HT-29 (cell line): ENCODE data around the gene CEP89. TPM values are rescaled to one million over a fixed set of nuclear protein-coding genes. Genes with fewer than 3 reads are reported as not detected.
A peak's percentile ranks its signal among the peaks of the same experiment; 100 is the strongest.
"Not testable (repeated sequence)": the region's sequence is repeated elsewhere in the genome, so short reads cannot be mapped to it uniquely, and the experiment has no call there.

ENCODE experiments used
- DNase-seq: peaks from one replicate; pipeline ENCODE4 v3.0.0-alpha.2; 2015; ENCODE audit warnings: low spot score
- total RNA-seq: library from RNA; depleted of rRNA; stranded (reverse); fragments of >200 nt; shearing (Covaris generic); gene quantifications from 2 replicates; pipeline ENCODE4 v1.2.3, GENCODE V29; 2014

CEP89 gene
- total RNA-seq, 1 experiment from 2014 or later, result 26.2 TPM

- peak; percentile 19 for DNase-seq
Measured at GRCh38 chr19:32869966-32870573, 101.7 kb downstream of the CEP89 start.

DNA sequence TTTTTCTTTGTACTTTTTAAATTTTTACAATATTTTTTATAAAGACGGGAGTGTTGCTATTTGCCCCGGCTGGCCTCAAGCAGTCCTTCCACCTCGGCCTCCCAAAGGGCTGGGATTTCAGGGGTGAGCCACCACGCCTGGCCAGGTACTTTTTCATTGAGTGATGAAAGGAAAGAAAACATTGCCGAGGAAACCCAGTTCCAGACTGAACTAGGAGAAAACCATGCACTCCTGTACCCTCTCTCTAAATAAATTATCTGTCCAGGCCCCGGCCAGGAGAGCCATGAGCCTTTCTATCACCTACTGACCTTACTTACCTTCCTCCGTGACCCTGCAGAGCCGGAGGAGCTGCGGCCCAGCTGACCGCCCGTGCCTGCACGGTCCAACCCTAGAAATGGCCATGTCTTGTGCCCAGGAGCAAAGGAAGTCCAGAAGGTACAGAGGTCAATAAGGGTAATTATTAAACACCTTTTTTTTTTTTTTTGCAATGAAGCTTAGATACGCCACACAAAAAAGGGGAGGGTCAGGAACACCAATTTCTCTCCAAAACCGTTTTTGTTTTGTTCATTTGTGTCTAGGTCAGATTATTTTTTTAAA, 102.3 kb downstream of the CEP89 start, which contains the start of gene SLC7A9:
Gene SLC7A9 (minus strand): TSS at position 399 of the 597 bp plus-strand sequence. CDS start 1,233 bp downstream, outside the sequence.
- DNase-seq, result no peak

GRCh38 chr19:32868206-32868950, 103.4 kb downstream of the CEP89 start:
- no peak for DNase-seq

DNA sequence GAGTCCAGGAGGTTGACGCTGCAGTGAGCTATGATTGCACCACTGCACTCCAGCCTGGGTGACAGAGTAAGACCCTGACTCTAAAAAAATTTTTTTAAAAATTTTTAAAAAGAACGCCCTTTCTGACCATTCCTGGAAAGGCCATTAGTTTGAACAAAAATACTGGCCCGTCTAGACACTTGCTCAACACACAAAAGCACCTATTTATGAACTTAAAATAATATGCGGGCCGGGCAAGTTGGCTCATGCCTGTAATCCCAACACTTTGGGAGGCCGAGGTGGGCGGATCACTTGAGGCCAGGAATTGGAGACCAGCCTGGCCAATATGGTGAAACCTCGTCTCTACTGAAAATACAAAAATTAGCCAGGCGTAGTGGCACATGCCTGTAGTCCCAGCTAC, 104.3 kb downstream of the CEP89 start:
- DNase-seq, result not testable (repeated sequence)

DNA sequence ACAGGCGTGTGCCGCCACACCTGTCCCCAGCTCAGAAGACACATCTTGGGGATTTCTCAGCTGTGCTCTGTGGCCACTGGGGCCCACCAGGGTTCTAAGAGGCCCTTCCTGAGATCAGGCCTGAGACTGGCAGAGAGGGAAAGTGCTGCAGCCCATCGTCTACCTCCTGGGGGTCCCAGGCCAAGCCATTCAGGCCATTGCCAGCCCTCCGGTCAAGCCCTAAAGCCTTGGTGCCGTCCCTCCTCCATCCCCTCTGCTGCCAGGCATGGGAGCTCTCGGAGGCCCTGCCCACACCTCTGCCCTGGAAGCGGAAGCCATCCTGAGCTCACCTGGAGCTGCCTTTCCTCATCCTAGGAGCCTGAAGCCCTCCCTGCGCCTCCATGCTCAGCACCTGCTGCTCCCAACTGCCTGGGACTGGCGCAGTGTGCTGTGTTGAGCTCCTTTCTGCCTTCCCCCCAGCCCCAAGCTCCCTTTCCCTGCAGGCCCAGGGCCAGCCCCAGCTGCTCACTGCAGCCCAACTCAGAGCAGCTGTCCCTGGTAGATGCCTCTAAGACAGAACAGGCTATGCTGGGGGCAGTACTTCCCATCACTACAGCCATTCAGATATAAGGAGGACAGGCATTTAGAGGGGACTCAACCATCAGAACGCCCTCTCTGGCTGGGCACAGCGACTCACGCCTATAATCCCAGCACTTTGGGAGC, 105.0 kb downstream of the CEP89 start:
- DNase-seq, result no peak

DNA sequence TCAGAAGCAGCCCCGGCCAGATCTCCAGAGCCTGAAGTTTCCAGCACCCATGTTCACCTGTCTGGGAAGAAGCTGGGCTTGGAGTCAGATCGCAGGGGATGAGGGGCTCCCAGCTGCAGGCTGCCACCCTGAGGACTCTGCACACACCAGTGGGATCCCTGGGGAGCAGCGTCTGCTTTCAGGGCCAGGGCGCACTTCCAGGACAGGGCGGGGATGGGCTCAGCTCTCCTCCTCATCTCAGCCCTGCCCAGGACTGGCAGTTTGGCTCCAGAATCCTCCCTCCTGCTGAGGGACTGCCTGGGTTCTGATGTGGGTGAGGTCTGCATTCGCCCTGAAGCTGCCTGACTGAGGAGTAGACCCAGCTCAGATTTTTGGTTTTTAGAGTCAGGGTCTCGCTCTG, 105.7 kb downstream of the CEP89 start:
- DNase-seq, result no peak

- no peak for DNase-seq
Measured at GRCh38 chr19:32865326-32865725, 106.4 kb downstream of the CEP89 start.

GRCh38 chr19:32864318-32865007, 107.3 kb downstream of the CEP89 start:
- DNase-seq, result no peak

DNA sequence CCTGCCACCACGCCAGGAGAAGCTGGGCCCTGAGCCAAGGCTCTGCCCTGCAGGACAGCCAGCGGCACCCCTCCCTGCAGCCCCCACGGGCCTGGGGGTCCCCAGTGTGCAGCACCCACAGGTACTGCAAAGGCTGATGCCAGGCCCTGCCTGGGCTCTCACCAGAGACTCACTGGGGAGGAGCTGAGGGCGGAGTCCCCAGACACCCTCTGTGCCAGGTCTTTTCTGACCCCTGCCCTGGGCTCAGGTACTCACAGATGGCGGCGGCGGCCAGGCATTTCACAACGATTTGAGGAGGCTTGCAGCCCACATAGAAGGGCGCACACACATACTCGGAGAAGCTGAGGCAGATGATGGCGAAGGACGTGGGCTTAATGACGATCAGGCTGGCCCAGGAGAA, 107.9 kb downstream of the CEP89 start:
- DNase-seq, result no peak

DNA sequence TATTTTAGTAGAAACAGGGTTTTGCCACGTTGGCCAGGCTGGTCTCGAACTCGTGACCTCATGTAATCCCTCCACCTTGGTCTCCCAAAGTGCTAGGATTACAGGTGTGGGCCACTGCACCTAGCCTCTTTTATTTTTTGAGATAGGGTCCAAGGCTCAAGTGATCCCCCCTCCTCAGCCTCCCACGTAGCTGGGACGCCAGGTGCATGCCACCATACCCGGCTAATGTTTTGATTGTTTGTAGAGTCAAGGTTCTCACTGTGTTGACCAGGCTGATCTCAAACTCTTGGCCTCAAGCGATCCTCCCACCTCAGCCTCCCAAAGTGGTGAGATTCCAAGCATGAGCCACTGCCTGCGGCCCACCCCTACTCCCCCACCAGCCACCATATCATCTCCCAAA, 108.5 kb downstream of the CEP89 start:
- DNase-seq, result no peak

DNA sequence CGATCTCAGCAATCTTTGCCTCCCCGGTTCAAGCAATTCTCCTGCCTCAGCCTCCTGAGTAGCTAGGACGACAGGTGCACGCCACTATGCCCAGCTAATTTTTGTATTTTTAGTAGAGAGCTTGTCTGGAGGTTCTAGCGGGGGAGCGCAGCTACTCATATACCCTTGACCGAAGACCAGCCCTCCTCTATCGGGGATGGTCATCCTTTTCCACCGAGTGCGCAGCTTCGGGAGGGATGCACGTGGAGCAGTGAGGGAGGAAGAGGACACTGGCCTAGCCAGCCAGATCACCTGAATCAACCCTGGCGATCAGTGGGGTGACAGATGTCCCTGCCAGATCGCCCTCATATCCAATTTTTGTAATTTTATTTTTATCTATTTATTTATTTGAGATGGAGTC, 109.0 kb downstream of the CEP89 start:
- DNase-seq, result no peak

DNA sequence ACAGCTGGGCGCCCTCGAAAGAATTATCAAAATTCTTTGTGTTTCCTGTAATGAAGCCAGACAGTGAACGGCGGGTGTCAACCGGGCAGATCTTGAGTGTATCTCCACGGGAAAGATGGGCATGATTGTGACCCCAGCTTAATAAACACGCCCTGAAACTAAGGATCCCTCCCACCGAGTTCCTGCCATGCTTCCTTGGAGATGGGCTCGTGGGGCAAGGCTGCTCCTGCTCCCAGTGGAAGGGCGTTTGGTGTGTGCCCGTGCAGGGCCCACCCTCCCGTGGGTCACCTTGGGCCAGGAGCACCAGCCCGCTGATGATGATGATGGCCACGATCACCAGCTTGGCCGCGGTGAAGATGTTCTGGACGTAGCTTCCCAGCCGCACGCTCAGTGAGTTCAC, 109.6 kb downstream of the CEP89 start:
- no peak for DNase-seq

GRCh38 chr19:32861596-32861995, 110.2 kb downstream of the CEP89 start:
- no peak for DNase-seq

GRCh38 chr19:32859591-32859990, 112.2 kb downstream of the CEP89 start:
- no peak for DNase-seq

DNA sequence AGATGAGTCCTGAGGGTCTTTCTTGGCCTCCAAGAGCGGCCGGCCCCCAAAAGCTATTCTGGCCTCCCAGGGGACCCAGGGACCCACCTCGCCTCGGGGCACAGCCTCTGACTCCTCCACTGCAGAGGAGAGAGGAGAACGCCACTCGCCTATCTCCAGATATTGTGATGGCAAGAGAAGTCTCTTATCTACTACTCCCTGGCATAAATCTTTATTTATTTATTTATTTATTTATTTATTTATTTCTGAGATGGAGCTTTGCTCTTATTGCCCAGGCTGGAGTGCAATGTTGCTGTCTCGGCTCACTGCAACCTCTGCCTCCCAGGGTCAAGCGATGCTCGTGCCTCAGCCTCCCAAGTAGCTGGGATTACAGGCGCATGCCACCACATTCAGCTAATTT, 113.2 kb downstream of the CEP89 start:
- no peak for DNase-seq

GRCh38 chr19:32858155-32858554, 113.6 kb downstream of the CEP89 start:
- no peak for DNase-seq

DNA sequence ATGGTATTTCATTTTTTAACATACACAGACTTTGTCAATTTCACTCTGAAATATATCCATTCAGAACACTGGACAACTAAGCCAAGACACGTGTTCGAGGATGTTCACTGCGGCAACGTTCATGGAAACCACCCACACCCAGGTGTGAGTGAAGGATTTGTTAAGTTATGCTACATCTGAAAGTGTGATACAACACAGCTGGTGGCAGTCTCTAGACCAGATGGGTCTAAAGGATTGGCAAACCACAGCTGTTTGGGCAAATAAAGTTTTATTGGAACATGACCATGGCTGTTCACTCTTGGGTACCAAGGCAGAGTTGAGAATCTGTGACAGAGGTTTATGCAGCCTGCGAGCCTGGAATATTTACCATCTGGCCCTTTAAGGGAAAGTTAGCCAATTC, 114.2 kb downstream of the CEP89 start:
- no peak for DNase-seq

DNA sequence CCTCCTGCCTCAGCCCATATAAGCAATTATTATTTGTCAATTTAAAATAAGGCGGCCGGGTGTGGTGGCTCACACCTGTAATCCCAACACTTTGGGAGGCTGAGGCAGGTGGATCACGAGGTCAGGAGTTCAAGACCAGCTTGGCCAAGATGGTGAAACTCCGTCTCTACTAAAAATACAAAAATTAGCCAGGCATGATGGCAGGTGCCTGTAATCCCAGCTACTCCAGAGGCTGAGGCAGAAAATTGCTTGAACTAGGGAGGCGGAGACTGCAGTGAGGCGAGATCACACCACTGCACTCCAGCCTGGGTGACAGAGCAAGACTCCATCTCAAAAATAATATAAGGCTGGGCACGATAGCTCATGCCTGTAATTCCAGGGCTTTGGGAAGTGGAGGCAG, 114.9 kb downstream of the CEP89 start:
- DNase-seq, result not testable (repeated sequence)

DNA sequence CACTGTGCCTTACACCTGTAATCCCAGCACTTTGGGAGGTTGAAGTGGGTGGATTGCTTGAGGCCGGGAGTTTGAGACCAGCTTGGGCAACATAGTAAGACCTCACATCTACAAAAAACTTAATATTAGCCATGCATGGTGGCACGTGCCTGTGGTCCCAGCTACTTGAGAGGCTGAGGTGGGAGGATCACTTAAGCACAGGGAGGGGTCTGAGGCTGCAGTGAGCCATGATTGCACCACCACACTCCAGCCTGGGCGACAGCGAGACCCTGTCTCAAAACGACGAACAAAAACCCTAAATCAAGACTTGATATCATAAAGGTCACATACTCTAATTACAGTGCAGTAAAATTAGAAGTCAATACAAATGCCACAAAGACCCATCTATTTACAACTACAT, 119.5 kb downstream of the CEP89 start:
- DNase-seq, result no peak

- not testable (repeated sequence) for DNase-seq
Measured at GRCh38 chr19:32848035-32848434, 123.7 kb downstream of the CEP89 start.

GRCh38 chr19:32843716-32844245, 128.0 kb downstream of the CEP89 start:
- no peak for DNase-seq
